T-helper 2 cell (primary cell): Measurements from ENCODE around the gene TDRD9.

Experiments used
- DNase-seq, 5 experiments: peaks; one replicate each; pipeline versions ENCODE4 v3.0.0 to v3.0.0-alpha.2; 2012 to 2022

The TDRD9 gene

GRCh38 chr14:104094056-104094708 lies 165.9 kb downstream of the TDRD9 start:
- peak in 1 of 5 experiments; percentile 3 for DNase-seq

DNA sequence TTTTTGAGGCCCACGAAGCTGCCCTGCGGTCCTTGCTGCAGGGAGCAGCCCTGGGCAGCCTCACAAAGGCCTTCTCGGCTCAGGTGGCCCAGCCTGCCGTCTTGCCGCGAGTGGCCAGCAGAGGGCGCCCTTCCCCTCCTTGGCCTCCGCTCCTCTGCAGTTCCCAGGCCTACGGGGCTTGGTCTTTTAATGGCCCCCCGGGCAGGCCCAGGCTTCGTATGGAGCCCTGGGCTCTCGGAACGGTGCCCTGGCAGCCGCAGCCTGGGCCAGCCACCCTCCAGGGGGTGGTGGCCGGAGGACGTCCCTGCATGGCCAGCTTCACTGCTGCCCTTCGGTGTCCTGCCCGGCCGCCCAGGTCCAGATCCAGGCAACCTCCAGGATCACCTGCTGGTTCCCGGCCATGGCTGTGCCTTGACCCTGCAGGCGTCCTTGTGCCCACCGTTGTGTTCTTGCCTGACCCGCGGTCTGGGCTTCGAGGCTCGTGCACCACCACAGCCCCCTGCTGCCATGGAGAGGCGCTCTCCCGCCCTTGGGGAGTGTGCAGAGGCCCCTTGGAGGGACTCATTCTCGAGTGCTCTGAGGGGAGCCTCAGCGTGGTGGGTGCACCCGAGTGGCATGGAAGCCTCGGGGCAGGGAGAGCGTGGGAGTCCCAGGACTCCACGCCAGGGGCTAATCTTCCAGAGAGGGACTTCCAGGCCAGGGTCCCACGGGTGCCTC lies 166.6 kb downstream of the TDRD9 start:
- peak; percentile 34 to 72 (median 65) for DNase-seq

DNA sequence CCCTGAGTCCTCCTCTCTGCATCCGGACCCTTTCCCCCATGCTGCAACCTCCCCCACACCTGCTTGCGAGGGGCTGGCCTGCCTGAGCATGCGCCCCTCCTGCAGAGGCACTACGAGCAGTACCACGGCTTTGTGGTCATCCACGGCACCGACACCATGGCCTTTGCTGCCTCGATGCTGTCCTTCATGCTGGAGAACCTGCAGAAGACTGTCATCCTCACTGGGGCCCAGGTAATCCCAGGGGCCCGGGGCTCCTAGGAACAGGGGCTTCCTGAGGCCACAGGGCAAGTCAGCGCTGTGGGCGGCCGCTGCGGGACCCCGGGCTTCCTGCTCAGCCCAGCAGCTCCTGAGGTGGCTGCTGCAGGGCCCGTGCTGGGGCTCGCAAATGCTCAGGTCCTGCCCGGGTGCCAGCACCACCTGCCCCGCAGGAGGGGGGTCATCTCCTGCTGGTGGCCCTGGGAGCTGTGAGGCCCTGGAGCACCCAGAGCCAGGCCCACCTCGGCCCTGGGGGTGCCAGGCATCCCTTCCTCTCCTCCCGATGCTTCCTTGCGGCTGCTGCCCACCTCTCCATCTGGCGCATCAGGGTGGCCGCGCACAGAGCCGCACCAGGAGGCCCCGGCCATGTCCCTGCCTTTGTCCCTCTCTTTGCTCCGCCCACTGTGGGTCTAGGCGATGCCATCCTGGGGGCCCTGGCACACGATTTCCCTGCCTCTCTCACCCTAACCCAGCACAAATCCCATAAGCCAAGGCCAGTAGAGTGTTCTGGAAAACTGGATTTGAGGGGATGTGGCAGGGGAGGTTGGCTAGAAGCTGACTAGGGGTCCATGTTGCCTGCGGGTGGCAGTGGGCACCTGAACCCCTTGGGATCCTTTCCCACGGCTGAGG lies 167.4 kb downstream of the TDRD9 start:
- no peak for DNase-seq

DNA sequence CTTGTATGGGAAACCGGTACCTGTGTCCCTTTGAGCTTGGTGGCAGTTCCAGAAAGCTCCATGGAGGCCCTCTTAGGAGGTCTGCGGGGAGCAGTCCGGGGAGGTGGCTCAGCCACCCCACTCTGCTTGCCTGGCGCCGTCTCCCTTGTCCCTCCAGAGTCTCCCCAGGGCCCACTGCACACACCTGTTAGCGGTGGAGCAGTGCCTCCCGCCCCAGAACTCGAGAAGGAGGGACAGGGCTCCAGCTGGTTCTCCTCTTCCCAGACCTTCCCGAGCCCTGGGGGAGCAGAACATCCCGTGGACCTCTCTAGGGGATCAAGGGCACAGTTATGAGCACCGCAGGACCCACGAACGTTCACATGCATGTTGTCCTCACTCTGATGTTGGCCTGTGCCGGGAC lies 168.1 kb downstream of the TDRD9 start:
- no peak for DNase-seq

GRCh38 chr14:104096751-104097700 lies 168.8 kb downstream of the TDRD9 start:
- DNase-seq, result no peak

GRCh38 chr14:104098272-104099095 lies 170.2 kb downstream of the TDRD9 start:
- DNase-seq, result no peak

DNA sequence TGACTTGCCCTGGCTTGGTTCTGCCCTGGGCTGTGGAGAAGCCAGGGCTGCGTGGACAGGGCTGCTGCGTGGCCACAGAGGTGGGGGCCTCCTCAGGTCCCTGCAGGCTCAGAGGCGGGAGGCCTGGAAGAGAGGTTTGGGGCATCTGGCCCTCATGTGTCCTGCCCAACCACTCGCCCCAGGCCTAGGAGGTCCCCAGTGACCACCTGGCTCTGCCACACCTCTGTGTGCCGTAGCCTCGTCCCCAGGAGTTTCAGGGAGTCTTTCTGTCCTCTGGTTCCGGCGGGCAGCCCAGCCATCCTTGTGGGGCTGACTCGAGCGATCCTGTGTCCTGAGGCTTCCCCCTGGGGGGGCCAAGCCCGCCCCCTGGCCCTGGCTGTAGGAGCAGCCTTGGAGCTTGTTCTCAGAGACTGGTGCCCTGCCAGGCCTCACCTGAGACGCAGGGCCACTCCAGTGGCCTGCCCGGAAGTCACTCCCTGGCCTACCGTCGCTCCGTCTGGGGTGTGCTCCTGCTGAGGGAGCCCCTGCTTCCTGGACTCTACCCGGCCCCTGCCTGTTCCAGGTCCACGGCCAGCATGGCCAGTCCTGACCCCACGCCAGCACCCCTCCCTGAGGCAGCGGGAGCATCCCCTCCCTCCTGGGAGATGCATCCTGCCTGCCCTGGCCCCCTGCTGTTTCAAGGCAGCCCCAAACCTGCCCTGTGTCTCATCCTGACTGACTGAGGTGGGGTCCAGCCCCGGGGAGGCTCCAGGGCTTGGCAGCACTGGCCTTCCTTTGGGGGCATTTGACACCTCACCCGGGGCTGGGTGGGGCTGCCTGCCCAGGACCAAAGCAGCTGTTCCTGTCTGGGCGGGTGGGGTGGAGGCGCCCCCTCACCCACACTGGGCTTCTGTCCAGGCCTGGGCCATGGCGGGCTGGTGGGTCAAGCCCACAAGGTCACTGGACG lies 171.1 kb downstream of the TDRD9 start:
- no peak for DNase-seq

DNA sequence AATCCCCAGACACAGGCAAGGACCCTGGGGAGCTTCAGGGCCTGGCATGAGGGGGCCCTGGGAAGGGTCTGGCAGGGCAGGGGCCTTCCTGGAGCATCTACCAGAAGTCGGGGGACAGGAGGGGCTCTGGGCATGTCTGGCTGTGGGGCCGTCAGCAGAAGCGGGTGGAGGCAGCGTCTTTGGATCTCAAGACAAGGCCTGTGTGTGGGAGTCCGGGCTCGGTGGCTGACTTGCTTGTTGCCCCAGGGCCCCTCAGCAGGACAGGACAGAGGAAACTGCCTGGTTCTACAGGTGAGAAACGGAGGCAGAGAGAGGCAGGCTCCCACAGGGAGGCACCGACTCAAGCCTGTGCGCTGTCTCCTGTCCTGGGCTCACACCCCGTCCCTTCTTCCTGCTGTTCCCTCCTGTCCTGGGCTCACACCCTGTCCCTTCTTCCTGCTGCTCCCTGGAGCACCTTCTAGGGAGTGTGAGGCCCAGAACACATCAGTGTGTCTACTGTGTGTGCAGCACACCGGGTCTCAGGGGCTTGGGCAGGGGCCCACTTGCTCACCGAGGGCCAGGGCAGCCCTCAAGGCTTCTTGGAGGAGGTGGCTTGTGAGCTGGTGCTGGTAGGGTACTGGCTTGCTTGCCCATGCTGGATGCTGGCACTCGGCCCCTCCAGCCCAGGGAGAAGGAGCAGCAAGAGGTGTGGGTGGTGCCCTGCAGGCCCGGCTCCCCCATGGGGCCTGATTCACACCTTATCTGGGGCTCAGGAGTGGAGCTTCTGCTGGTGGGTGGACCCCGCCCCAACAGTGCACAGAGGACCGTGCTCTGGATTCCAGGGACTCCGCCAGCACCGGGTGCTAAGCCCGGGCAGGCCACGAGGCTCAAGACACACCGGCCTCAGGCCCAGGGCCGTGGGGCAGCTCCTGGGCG lies 172.2 kb downstream of the TDRD9 start:
- peak in 1 of 5 experiments; percentile 2 for DNase-seq

DNA sequence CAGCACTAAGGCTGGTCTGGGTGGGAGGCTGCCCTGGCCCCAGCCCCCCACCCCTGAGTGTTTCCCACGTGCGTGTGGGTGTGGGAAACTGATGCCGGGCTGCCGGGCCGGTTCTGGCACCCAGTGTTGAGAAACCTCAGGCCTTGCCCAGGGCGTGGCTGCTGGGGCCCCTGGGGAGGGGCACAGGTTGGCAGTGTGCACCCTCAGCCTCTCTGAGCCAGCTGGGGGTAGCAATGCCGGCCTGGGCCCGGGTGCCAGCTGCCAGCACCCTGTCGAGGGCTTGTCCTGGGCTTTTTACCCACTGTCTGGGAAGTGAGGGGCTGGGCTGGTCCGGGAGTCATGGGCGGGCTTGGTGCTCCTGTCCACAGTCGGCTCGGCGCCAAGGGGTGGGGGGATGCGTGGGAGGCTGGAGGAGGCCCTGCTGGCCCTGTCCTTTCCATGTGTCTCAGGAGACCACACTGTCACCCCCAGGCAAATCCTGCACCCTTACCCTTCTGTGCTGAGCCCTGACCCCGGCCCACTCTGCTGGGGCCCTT lies 172.9 kb downstream of the TDRD9 start:
- peak in 1 of 5 experiments; percentile 1 for DNase-seq

GRCh38 chr14:104101651-104102281 lies 173.5 kb downstream of the TDRD9 start:
- DNase-seq, result no peak
